IPS-18a (cell line): Measurements from ENCODE around the gene C1R.

Experiments
- H3K27ac ChIP-seq: one replicate; pipeline ENCODE4 v1.5.1; 2013; ENCODE audit warnings: low read length
- H3K27me3 ChIP-seq: one replicate; pipeline ENCODE4 v1.6.1; 2013; ENCODE audit warnings: mild to moderate bottlenecking, low read length; ENCODE audit not compliant: control insufficient read depth, insufficient read depth
- H3K36me3 ChIP-seq: one replicate; pipeline ENCODE4 v1.6.1; 2013; ENCODE audit warnings: low read depth, low read length; ENCODE audit not compliant: control insufficient read depth
- H3K4me1 ChIP-seq: one replicate; pipeline ENCODE4 v1.6.1; 2013; ENCODE audit warnings: low read depth, low read length; ENCODE audit not compliant: control insufficient read depth
- H3K4me3 ChIP-seq: one replicate; pipeline ENCODE4 v1.5.1; 2013; ENCODE audit warnings: low read length
- H3K9ac ChIP-seq: one replicate; pipeline ENCODE4 v1.6.1; 2013; ENCODE audit warnings: mild to moderate bottlenecking, low read length, moderate library complexity
- H3K9me3 ChIP-seq: one replicate; pipeline ENCODE4 v1.6.1; 2013; ENCODE audit warnings: low read depth, low read length; ENCODE audit not compliant: control insufficient read depth

Gene C1R

DNA sequence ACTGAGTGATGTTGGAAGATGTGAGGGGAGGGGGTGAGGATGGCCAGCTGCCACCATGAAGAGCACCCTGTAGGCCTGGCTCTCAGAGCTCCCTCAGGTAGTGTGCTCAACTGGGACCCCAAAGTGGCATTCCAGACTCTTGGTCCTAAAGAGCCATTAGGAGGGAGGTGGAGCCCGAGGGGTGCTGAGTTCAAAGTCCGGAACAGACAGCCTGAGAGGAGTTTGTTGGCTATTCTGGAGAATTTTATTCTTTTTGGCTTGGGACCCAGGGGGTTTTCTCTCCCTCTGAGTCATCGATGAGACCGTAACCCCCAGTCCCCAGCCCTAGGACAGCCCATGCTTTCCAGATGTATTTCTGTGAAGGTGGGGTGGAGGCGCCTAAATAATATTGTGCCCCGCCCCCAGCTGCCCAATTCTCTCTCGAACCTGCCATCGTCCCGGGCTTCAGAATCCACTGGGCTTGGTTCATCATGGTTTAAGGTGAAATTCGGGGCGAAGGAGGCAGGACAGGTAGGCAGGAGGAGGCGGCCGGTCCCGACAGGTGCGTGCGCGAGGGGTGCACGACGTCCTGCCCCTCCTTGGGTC is 37.1 kb upstream of the C1R start:
- Histone ChIP-seq H3K4me3 (peak overlapping the region; percentile 72), H3K9ac (peak overlapping the region; percentile 57), H3K27ac (no peak overlapping the region), H3K9me3 (no peaks in the 10 kb centered on the region), H3K4me1 (peaks cover 7% of the 10 kb centered on the region), H3K27me3 (peaks cover 11% of the 10 kb centered on the region), H3K36me3 (no peaks in the 10 kb centered on the region)

DNA sequence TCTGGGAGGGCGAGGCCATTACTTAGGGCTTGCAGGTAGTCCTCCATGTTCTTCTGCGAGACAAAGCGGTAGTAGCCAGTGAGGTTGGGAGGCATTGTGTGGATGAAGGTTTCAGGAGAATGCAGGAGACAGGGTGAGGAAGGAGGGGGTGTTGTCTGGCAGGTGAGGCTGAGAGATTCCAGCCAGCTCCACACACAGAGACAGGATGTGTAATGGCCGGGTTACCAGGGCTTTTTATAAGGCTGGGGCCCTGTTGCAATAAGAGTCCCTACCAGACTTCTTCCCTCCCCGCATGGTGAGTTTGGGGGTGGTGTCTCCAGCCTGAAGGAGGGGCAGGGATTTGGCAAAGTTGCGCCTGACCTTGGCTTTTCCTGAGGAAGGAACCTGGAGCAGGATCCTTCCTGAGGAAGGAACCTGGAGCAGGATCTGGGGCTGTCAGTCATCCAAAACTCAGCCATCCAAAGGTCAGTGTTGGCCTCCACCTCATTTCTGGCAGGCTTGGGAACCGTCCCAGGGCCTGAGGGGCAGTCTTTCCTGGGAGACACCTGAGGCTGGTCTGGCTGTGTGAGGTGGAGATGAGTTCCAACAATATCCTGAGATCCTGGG is 36.5 kb upstream of the C1R start, which contains the start of gene RBP5:
RBP5 (minus strand) TSS at position 209 of the 606 bp plus-strand sequence; CDS start at position 95, 114 bp downstream.
- peaks cover 7% of the 10 kb centered on the region for H3K4me1 ChIP-seq
- H3K27me3 ChIP-seq: peaks cover 11% of the 10 kb centered on the region
- H3K4me3 ChIP-seq: peak within 1 kb of the TSS; percentile 72
- no peaks in the 10 kb centered on the region for H3K9me3 ChIP-seq
- H3K9ac ChIP-seq: peak within 1 kb of the TSS; percentile 57
- no peaks in the 10 kb centered on the region for H3K36me3 ChIP-seq
- H3K27ac ChIP-seq: no peak within 1 kb of the TSS

- Histone ChIP-seq H3K27me3 (peaks cover 11% of the 10 kb centered on the region), H3K4me1 (peaks cover 7% of the 10 kb centered on the region), H3K36me3 (no peaks in the 10 kb centered on the region), H3K9me3 (no peaks in the 10 kb centered on the region), H3K27ac (no peak overlapping the region), H3K4me3 (no peak overlapping the region), H3K9ac (no peak overlapping the region)
Observed at GRCh38 chr12:7127916-7128626, 35.8 kb upstream of the C1R start.

- peaks cover 7% of the 10 kb centered on the region for H3K4me1 ChIP-seq
- no peaks in the 10 kb centered on the region for H3K9me3 ChIP-seq
- H3K9ac ChIP-seq: no peak overlapping the region
- no peak overlapping the region for H3K27ac ChIP-seq
- H3K27me3 ChIP-seq: peaks cover 11% of the 10 kb centered on the region
- H3K4me3 ChIP-seq: no peak overlapping the region
- H3K36me3 ChIP-seq: no peaks in the 10 kb centered on the region
Observed at GRCh38 chr12:7125632-7126227, 33.5 kb upstream of the C1R start.

- no peaks in the 10 kb centered on the region for H3K9me3 ChIP-seq
- H3K27me3 ChIP-seq: peaks cover 6% of the 10 kb centered on the region
- no peak overlapping the region for H3K27ac ChIP-seq
Observed at GRCh38 chr12:7123806-7124522, 31.7 kb upstream of the C1R start.

GRCh38 chr12:7122811-7123769 is 30.8 kb upstream of the C1R start:
- Histone ChIP-seq H3K9me3 (no peaks in the 10 kb centered on the region), H3K4me3 (no peak overlapping the region), H3K36me3 (no peaks in the 10 kb centered on the region), H3K27ac (no peak overlapping the region), H3K9ac (no peak overlapping the region), H3K27me3 (no peaks in the 10 kb centered on the region), H3K4me1 (no peaks in the 10 kb centered on the region)

More at GRCh38 chr12:7123806-7124522, 31.7 kb upstream of the C1R start:
- Histone ChIP-seq H3K4me1 (peaks cover under 1% of the 10 kb centered on the region), H3K4me3 (no peak overlapping the region), H3K9ac (no peak overlapping the region), H3K36me3 (no peaks in the 10 kb centered on the region)

DNA sequence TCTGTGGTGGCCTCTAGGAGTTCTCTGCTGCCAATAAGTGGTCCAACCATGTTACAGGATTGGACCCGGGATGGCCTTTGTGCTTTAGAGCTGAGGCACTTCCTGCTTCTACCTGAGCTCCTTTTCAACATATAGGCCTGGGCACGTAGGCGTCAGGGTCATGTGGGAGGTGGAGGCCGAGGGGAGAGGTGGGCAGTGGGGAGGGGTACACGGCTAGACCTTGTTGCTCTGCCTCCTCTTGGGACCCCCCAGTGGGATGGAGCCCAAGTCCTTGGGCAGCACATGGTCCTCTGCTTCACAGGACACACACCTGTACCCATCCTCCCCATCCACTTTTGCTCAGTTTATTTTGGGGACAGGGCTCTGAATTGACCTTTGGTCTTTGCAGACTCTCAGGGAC is 29.1 kb upstream of the C1R start:
- Histone ChIP-seq H3K4me1 (no peaks in the 10 kb centered on the region), H3K4me3 (no peak overlapping the region)

DNA sequence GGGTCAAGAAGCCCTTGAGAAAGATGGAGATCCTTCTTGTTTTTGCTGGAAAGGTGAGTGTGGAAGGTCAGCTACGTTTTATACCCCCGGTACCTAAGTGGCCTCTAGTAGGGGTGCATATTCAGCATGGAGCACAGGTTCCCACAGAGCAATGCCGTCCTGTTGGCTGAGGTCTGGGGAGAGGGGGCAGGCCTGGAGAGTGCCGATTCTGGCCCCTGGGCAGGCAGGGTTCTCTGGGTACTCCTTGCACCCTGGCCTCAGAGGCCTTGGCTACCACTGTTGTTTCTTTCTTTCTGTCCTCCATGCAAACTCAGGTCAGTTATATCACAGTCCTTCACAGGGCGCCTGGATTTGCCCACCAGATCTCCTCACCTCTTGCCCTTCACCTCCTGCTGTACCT is 27.9 kb upstream of the C1R start:
- no peak overlapping the region for H3K9ac ChIP-seq
- H3K27me3 ChIP-seq: no peaks in the 10 kb centered on the region
- H3K36me3 ChIP-seq: no peaks in the 10 kb centered on the region
- no peaks in the 10 kb centered on the region for H3K4me1 ChIP-seq
- no peaks in the 10 kb centered on the region for H3K9me3 ChIP-seq
- no peak overlapping the region for H3K27ac ChIP-seq
- no peak overlapping the region for H3K4me3 ChIP-seq

More for the DNA sequence above, 29.1 kb upstream of the C1R start:
- Histone ChIP-seq H3K27ac (no peak overlapping the region), H3K27me3 (no peaks in the 10 kb centered on the region), H3K36me3 (no peaks in the 10 kb centered on the region), H3K9ac (no peak overlapping the region), H3K9me3 (no peaks in the 10 kb centered on the region)

- no peak overlapping the region for H3K4me3 ChIP-seq
- H3K9me3 ChIP-seq: no peaks in the 10 kb centered on the region
- H3K27me3 ChIP-seq: no peaks in the 10 kb centered on the region
- no peaks in the 10 kb centered on the region for H3K36me3 ChIP-seq
- H3K9ac ChIP-seq: no peak overlapping the region
- H3K27ac ChIP-seq: no peak overlapping the region
- H3K4me1 ChIP-seq: no peaks in the 10 kb centered on the region
Observed at GRCh38 chr12:7118881-7119280, 26.6 kb upstream of the C1R start.

- H3K9ac ChIP-seq: no peak overlapping the region
- H3K27ac ChIP-seq: no peak overlapping the region
- no peaks in the 10 kb centered on the region for H3K4me1 ChIP-seq
- H3K4me3 ChIP-seq: no peak overlapping the region
- no peaks in the 10 kb centered on the region for H3K27me3 ChIP-seq
- no peaks in the 10 kb centered on the region for H3K9me3 ChIP-seq
- no peaks in the 10 kb centered on the region for H3K36me3 ChIP-seq
Observed at GRCh38 chr12:7117670-7118069, 25.4 kb upstream of the C1R start.
